GM10266 (cell line): ENCODE data around the gene SH3RF3.

ENCODE experiments used
- DNase-seq: peaks from one replicate; pipeline ENCODE4 v3.0.0; 2012; ENCODE audit errors: extremely low spot score
- TF ChIP-seq, protein P1 (sequence below): IDR thresholded peaks from 2 replicates; pipeline ENCODE4 v1.5.1; 2012; ENCODE audit warnings: mild to moderate bottlenecking, low read depth; ENCODE audit not compliant: control insufficient read depth, insufficient read depth; ENCODE audit errors: missing control alignments

The SH3RF3 gene

GRCh38 chr2:109391243-109391642 is 262.2 kb downstream of the SH3RF3 start:
- TF ChIP-seq, protein P1, sequence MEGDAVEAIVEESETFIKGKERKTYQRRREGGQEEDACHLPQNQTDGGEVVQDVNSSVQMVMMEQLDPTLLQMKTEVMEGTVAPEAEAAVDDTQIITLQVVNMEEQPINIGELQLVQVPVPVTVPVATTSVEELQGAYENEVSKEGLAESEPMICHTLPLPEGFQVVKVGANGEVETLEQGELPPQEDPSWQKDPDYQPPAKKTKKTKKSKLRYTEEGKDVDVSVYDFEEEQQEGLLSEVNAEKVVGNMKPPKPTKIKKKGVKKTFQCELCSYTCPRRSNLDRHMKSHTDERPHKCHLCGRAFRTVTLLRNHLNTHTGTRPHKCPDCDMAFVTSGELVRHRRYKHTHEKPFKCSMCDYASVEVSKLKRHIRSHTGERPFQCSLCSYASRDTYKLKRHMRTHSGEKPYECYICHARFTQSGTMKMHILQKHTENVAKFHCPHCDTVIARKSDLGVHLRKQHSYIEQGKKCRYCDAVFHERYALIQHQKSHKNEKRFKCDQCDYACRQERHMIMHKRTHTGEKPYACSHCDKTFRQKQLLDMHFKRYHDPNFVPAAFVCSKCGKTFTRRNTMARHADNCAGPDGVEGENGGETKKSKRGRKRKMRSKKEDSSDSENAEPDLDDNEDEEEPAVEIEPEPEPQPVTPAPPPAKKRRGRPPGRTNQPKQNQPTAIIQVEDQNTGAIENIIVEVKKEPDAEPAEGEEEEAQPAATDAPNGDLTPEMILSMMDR = no peak

GRCh38 chr2:109392140-109392539 is 263.1 kb downstream of the SH3RF3 start:
- no peak for DNase-seq
- TF ChIP-seq, protein P1 = no peak

More at GRCh38 chr2:109391243-109391642, 262.2 kb downstream of the SH3RF3 start:
- no peak for DNase-seq

- DNase-seq = no peak
- TF ChIP-seq, protein P1 = no peak
These were observed 264.0 kb downstream of the SH3RF3 start for GRCh38 chr2:109392816-109393661.

DNA sequence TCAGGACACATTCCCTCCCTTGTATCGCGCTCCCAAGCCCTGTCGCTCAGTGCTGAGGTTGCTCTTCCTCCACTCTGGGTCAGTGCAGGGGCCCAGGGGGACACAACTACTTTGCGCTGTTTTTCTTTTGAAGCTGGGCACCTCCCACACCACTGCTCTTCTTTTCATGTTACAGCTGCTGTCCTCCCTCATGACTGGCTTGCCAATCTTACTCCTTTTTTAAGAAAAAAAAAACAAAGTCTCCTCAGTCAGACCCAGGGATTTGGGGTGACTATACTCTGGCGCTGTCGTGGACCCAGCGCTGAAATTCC is 264.6 kb downstream of the SH3RF3 start:
- DNase-seq = no peak
- TF ChIP-seq, protein P1 = no peak

DNA sequence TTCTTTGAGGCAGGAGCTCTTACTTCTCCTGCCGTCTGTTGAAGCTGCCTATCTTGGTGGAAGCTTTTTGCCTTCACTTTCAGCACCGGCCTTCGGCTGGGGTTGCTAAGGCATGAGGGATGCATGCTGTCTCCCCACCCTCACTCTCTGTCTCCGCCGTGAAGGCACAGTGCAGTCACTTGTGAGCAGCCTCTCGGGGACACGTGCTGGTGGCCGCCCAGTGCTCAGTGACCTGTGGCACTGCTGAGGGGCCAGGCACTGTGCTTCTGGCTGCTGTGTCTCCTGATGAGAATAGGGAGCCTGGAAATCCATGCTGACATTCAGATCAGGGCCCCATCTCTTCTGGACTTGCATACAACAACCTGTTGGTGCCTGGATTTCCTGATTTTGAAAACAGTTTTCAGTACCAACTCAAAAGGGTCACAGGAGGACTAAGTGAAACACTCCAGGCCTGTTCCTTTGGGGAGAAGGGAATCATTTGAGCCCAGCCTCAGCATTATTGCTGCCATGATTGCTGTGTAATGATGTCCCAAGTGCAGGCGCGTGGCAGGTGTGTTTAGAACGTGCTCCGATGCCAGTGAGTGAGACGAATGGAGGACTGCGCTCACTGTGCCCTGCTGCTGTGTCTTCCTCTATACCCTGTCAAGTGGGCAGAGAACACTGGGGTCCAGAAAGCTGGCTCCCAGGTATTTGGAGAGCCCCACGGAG is 266.6 kb downstream of the SH3RF3 start:
- no peak for DNase-seq
- TF ChIP-seq, protein P1 = no peak

GRCh38 chr2:109396202-109397180 is 267.5 kb downstream of the SH3RF3 start:
- TF ChIP-seq, protein P1 = no peak
- no peak for DNase-seq
